Astrocyte (in vitro differentiated cells and primary cell): ENCODE measurements around the gene ADH7.

Experiments used
- CTCF ChIP-seq: IDR thresholded peaks from 2 replicates; pipeline ENCODE4 v1.5.1; 2011; ENCODE audit warnings: low read depth, mild to moderate bottlenecking, inconsistent platforms, low read length, moderate library complexity; ENCODE audit not compliant: insufficient read depth
- EZH2 ChIP-seq: IDR thresholded peaks from 2 replicates; pipeline ENCODE4 v1.6.1; 2012; ENCODE audit warnings: mild to moderate bottlenecking, low read length, inconsistent platforms; ENCODE audit not compliant: insufficient read depth

GRCh38 chr4:99462875-99463464 is 27.8 kb upstream of the ADH7 start:
- TF ChIP-seq CTCF (peak; percentile 87), EZH2 (no peak)
